OCI-LY1 (cell line): Measurements from ENCODE around the gene CHGA.

Experiments
- EZH2 ChIP-seq: fragments of 200-600 bp; sonication (generic), shearing (Covaris generic); IDR thresholded peaks from 2 replicates; pipeline ENCODE4 v1.8.0; 2017; ENCODE audit warnings: borderline replicate concordance, mixed run types, mild to moderate bottlenecking, antibody characterized with exemption, low read length, moderate library complexity, mixed read lengths
- TF ChIP-seq, protein P1 (sequence below): fragments of 200-600 bp; sonication (generic), shearing (Covaris generic); IDR thresholded peaks from 2 replicates; pipeline ENCODE4 v1.5.1; 2017; ENCODE audit warnings: mild to moderate bottlenecking, antibody characterized with exemption, low read length, moderate library complexity, mixed read lengths

DNA sequence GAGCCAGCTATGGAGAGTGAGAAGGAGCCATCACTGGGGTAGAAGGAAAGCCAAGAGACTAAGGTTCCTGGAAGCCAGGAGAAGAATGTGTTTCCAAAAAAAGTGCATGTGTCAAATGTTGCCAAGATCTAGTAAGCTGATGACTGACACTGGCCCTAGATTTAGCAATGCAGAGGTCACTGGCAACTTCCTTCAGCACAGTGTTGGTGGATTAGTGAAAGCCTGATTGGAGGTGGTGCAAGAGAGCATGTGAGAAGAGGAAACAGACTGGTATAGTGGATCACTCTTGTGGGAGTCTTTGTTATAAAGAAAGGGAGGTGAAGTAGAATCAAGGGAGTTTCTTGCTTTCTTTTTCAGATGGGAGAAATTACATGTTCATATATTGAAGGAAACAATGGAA lies 34.1 kb upstream of the CHGA start:
- TF ChIP-seq, protein P1, sequence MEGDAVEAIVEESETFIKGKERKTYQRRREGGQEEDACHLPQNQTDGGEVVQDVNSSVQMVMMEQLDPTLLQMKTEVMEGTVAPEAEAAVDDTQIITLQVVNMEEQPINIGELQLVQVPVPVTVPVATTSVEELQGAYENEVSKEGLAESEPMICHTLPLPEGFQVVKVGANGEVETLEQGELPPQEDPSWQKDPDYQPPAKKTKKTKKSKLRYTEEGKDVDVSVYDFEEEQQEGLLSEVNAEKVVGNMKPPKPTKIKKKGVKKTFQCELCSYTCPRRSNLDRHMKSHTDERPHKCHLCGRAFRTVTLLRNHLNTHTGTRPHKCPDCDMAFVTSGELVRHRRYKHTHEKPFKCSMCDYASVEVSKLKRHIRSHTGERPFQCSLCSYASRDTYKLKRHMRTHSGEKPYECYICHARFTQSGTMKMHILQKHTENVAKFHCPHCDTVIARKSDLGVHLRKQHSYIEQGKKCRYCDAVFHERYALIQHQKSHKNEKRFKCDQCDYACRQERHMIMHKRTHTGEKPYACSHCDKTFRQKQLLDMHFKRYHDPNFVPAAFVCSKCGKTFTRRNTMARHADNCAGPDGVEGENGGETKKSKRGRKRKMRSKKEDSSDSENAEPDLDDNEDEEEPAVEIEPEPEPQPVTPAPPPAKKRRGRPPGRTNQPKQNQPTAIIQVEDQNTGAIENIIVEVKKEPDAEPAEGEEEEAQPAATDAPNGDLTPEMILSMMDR: no peak
- TF ChIP-seq EZH2: no peak
